K562 (cell line): ENCODE results near the gene SATB2. TPM values are rescaled to one million over a fixed set of nuclear protein-coding genes. Genes with fewer than 3 reads are reported as not detected.

Source experiments
- ARID1B ChIP-seq: fragments of 450-650 bp; IDR thresholded peaks from 2 replicates; pipeline ENCODE4 v1.6.1; 2016; ENCODE audit warnings: antibody characterized with exemption, mild to moderate bottlenecking, inconsistent platforms
- BCL6 ChIP-seq: fragments of 250-450 bp; sonication (Bioruptor Pico); IDR thresholded peaks from 2 replicates; pipeline ENCODE4 v1.4.0; 2020
- BRD9 ChIP-seq: fragments of 450-650 bp; IDR thresholded peaks from 2 replicates; pipeline ENCODE4 v1.6.1; 2018; ENCODE audit warnings: low read depth; ENCODE audit not compliant: partially characterized antibody
- DIDO1 ChIP-seq: fragments of 450-650 bp; IDR thresholded peaks from 2 replicates; pipeline ENCODE4 v1.6.1; 2016; ENCODE audit warnings: low read depth, missing biosample characterization, missing genetic modification characterization
- E2F6 ChIP-seq, 2 experiments: IDR thresholded peaks; 2 replicates each; pipeline ENCODE4 v1.6.1; 2011; ENCODE audit warnings: borderline replicate concordance in 1 of 2, control low read depth in 1 of 2, low read depth in 1 of 2, low read length in 1 of 2, mild to moderate bottlenecking in 1 of 2, mixed read lengths in 1 of 2, moderate library complexity in 1 of 2; ENCODE audit not compliant: insufficient read depth in 1 of 2, insufficient read length in 1 of 2, poor library complexity in 1 of 2, severe bottlenecking in 1 of 2; ENCODE audit errors: extremely low read depth in 1 of 2
- GABPB1 ChIP-seq: sonication (generic); formaldehyde crosslinking; IDR thresholded peaks from 2 replicates; pipeline ENCODE4 v1.8.0; 2022; ENCODE audit warnings: mild to moderate bottlenecking, missing genetic modification reagents
- HINFP ChIP-seq: fragments of 450-650 bp; conservative IDR thresholded peaks from 2 replicates; pipeline ENCODE4 v1.6.1; 2016; ENCODE audit warnings: missing genetic modification characterization, low read depth, mild to moderate bottlenecking, control low read depth, missing compliant biosample characterization
- KAT7 ChIP-seq: sonication (generic); formaldehyde crosslinking; IDR thresholded peaks from 2 replicates; pipeline ENCODE4 v1.8.0; 2022; ENCODE audit warnings: missing genetic modification reagents, mild to moderate bottlenecking, borderline replicate concordance
- MCM7 ChIP-seq, 2 experiments: fragments of 450-650 bp; IDR thresholded peaks; 2 replicates each; pipeline ENCODE4 v1.6.1; 2016 to 2018
- NCOA2 ChIP-seq, 2 experiments: fragments of 450-650 bp; IDR thresholded peaks; 2 replicates each; pipeline ENCODE4 v1.6.1; 2018; ENCODE audit warnings: mild to moderate bottlenecking in 2 of 2, moderate library complexity in 1 of 2; ENCODE audit not compliant: partially characterized antibody in 2 of 2
- POLR2AphosphoS2 ChIP-seq: IDR thresholded peaks from 2 replicates; pipeline ENCODE4 v1.6.1; 2012; ENCODE audit warnings: low read length, improper control_type of control experiment
- RBFOX2 ChIP-seq: fragments of 200-400 bp; formaldehyde crosslinking; IDR thresholded peaks from 2 replicates; pipeline ENCODE4 v1.6.1; 2017; ENCODE audit warnings: low read depth, mild to moderate bottlenecking, low read length, moderate library complexity
- RNF2 ChIP-seq: sonication (generic); IDR thresholded peaks from 2 replicates; pipeline ENCODE4 v1.6.1; 2016
- TEAD4 ChIP-seq, 2 experiments: sonication (generic) in 1 of 2; formaldehyde crosslinking in 1 of 2; IDR thresholded peaks; 2 replicates each; pipeline versions ENCODE4 v1.6.1 to v1.8.0; 2012 to 2022; ENCODE audit warnings: borderline replicate concordance in 1 of 2, inconsistent platforms in 1 of 2, low read length in 1 of 2, mild to moderate bottlenecking in 1 of 2, missing genetic modification reagents in 1 of 2
- ZBTB7A ChIP-seq: IDR thresholded peaks from 2 replicates; pipeline ENCODE4 v1.6.1; 2011; ENCODE audit warnings: low read depth, mild to moderate bottlenecking, low read length, moderate library complexity, borderline replicate concordance; ENCODE audit not compliant: control insufficient read depth
- ZNF407 ChIP-seq: fragments of 450-650 bp; IDR thresholded peaks from 2 replicates; pipeline ENCODE4 v1.6.1; 2016; ENCODE audit warnings: low read depth
- polyA plus RNA-seq, 8 experiments: library from polyadenylated mRNA; depleted of rRNA in 4 of 8; stranded (reverse) in 5 of 8; unstranded in 3 of 8; fragments of >200 nt; fragmentation: Nextera tagmentation in 2 of 8; fragmentation: Illumina TruSeq in 1 of 8; extraction: Ambion mirVana in 2 of 8; extraction: Trizol in 1 of 8; gene quantifications; 2 replicates each; pipeline versions ENCODE4 v1.2.1 to v1.2.3, GENCODE V29; 2011 to 2014; ENCODE audit warnings: inconsistent platforms in 1 of 8, missing spikeins in 1 of 8
- total RNA-seq, 7 experiments: library from RNA; depleted of rRNA in 6 of 7; stranded (reverse); fragments of >200 nt in 6 of 7; fragmentation: Illumina TruSeq in 2 of 7; extraction: Trizol in 2 of 7; gene quantifications; 2 replicates each; pipeline versions ENCODE4 v1.2.1 to v1.2.3, GENCODE V29; 2011 to 2021; ENCODE audit warnings: low replicate concordance in 1 of 7

Gene SATB2
- total and polyA plus RNA-seq, 9 of the 15 experiments (the other 6 are each of a cell fraction or from before 2014, with no cell fraction given) = 4.5 to 34.0 (median 15.1) TPM

- TF ChIP-seq GABPB1 (CRISPR knock-in tag) (peak; percentile 18; the same call in 1 of the 2 replicates), ZNF407 (peak; percentile 94), BRD9 (no peak), TEAD4 (IDR thresholded peaks at IDR 0.05; ENCODE audit: low read length) (peak; percentile 30; the same call in 1 of the 2 replicates), TEAD4 (CRISPR knock-in tag; IDR thresholded peaks at IDR 0.05; ENCODE audit: borderline replicate concordance) (no peak), ARID1B (peak; percentile 24; the same call in 1 of the 2 replicates), DIDO1 (tag) (no peak), E2F6 (IDR thresholded peaks at IDR 0.05; ENCODE audit: borderline replicate concordance in 1 of 2, extremely low read depth in 1 of 2, insufficient read depth in 1 of 2, insufficient read length in 1 of 2, low read depth in 1 of 2, low read length in 1 of 2, poor library complexity in 1 of 2, severe bottlenecking in 1 of 2) (peak; percentile 75 to 80), KAT7 (CRISPR knock-in tag) (no peak), MCM7 (IDR thresholded peaks at IDR 0.05) (no peak), ZBTB7A (0 out of 2 replicates have a peak, but pooled peaks have one; percentile 25), NCOA2 (IDR thresholded peaks at IDR 0.05; ENCODE audit: partially characterized antibody in 2 of 2) (no peak), HINFP (tag) (peak; percentile 63), RBFOX2 (peak; percentile 77), RNF2 (no peak; the same call in 1 of the 2 replicates), BCL6 (CRISPR knock-in tag) (no peak), POLR2AphosphoS2 (0 out of 2 replicates have a peak, but pooled peaks have one; percentile 59)
Observed at GRCh38 chr2:199459286-199460100, 1.8 kb upstream of the SATB2 start (continued).
